Fibroblast of lung (primary cell): ENCODE measurements around the gene PPP3R1. TPM values are rescaled to one million over a fixed set of nuclear protein-coding genes. Genes with fewer than 3 reads are reported as not detected.

Experiments used
- DNase-seq, 2 donors: peaks; one replicate each; pipeline versions ENCODE4 v3.0.0 to v3.0.0-alpha.2; 2010; ENCODE audit warnings: low read depth in 2 of 2
- H2AFZ ChIP-seq: 2 replicates; pipeline ENCODE4 v1.5.1; 2012; ENCODE audit warnings: low read length, control low read depth, inconsistent platforms
- H3K27ac ChIP-seq: 2 replicates; pipeline ENCODE4 v1.5.1; 2011; ENCODE audit warnings: low read length, control low read depth; ENCODE audit not compliant: insufficient read depth
- H3K27me3 ChIP-seq: 2 replicates; pipeline ENCODE4 v1.5.1; 2011; ENCODE audit warnings: mild to moderate bottlenecking, low read length; ENCODE audit not compliant: control insufficient read depth, insufficient read depth
- H3K36me3 ChIP-seq: 2 replicates; pipeline ENCODE4 v1.5.1; 2011; ENCODE audit warnings: low read length; ENCODE audit not compliant: control insufficient read depth, insufficient read depth
- H3K4me1 ChIP-seq: 2 replicates; pipeline ENCODE4 v1.5.1; 2011; ENCODE audit warnings: low read length; ENCODE audit not compliant: control insufficient read depth, insufficient read depth; ENCODE audit errors: extremely low read depth
- H3K4me2 ChIP-seq: 2 replicates; pipeline ENCODE4 v1.5.1; 2011; ENCODE audit warnings: low read length, control low read depth; ENCODE audit not compliant: insufficient read depth; ENCODE audit errors: extremely low read depth
- H3K4me3 ChIP-seq, 4 experiments: fragments of 200-600 bp in 1 of 4; sonication (generic) in 1 of 4; replicated peaks in 1 of 4; 2 replicates each; pipeline ENCODE4 v1.5.1; 2011 to 2016; ENCODE audit warnings: low read length in 4 of 4, low read depth in 3 of 4, mild to moderate bottlenecking in 3 of 4, control low read depth in 2 of 4, inconsistent platforms in 1 of 4, mixed read lengths in 1 of 4; ENCODE audit not compliant: insufficient read depth in 1 of 4; ENCODE audit errors: control extremely low read depth in 1 of 4
- H3K79me2 ChIP-seq: 2 replicates; pipeline ENCODE4 v1.5.1; 2012; ENCODE audit warnings: mild to moderate bottlenecking, low read length, inconsistent platforms; ENCODE audit not compliant: control insufficient read depth, insufficient read depth
- H3K9ac ChIP-seq: 2 replicates; pipeline ENCODE4 v1.5.1; 2011; ENCODE audit warnings: mild to moderate bottlenecking, low read length, control low read depth; ENCODE audit not compliant: insufficient read depth
- H3K9me3 ChIP-seq: 2 replicates; pipeline ENCODE4 v1.5.1; 2012; ENCODE audit warnings: low read depth, low read length; ENCODE audit not compliant: control insufficient read depth, insufficient read depth
- H4K20me1 ChIP-seq: 2 replicates; pipeline ENCODE4 v1.5.1; 2011; ENCODE audit warnings: low read length; ENCODE audit not compliant: control insufficient read depth, insufficient read depth; ENCODE audit errors: extremely low read depth
- EZH2 ChIP-seq: IDR thresholded peaks from 2 replicates; pipeline ENCODE4 v1.5.1; 2012; ENCODE audit warnings: low read length, control low read depth, mild to moderate bottlenecking; ENCODE audit errors: missing control alignments
- polyA plus RNA-seq, 2 donors: library from polyadenylated mRNA; depleted of rRNA in 1 of 2; stranded (reverse) in 1 of 2; unstranded in 1 of 2; fragments of >200 nt; gene quantifications; 2 replicates each; pipeline ENCODE4 v1.2.1, GENCODE V29; 2011 to 2012; ENCODE audit warnings: missing spikeins in 1 of 2
- total RNA-seq: library from RNA; depleted of rRNA; stranded (reverse); fragments of >200 nt; gene quantifications from 2 replicates; pipeline ENCODE4 v1.2.1, GENCODE V29; 2014
- TF ChIP-seq, protein P1 (sequence below), 2 donors: IDR thresholded peaks in 1 of 2; conservative IDR thresholded peaks in 1 of 2; 1 replicate in 1 of 2; 2 replicates in 1 of 2; pipeline ENCODE4 v1.5.1; 2011 to 2012; ENCODE audit warnings: low read length in 2 of 2, control low read depth in 1 of 2, inconsistent platforms in 1 of 2, low read depth in 1 of 2, mild to moderate bottlenecking in 1 of 2

The PPP3R1 gene
- total and polyA plus RNA-seq, 2 donors (not counting 1 experiment from before 2014, with no cell fraction given), result 22.8 to 51.3 TPM

DNA sequence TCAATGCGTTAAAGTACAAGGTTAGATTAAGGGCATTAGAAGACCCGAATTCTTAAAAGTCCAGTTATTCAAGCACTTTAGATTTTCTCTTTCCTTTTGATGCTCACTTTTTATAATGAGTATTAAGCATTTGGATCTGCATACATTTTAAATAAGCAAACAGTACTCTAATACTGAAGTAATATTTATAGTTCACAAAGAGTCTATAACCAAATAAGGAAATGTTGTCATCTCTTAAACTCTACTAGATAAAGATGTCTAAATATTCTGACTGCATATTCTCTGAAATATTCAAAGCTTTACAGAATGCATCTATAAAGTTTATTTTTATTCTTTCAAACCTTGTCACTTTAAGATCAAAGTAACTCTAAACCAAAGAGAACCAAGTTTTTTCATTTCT is 25.5 kb downstream of the PPP3R1 start:
- Histone ChIP-seq H3K4me1 (peaks cover 3% of the 10 kb centered on the region), H3K9ac (no peak overlapping the region), H3K79me2 (peaks cover 96% of the 10 kb centered on the region), H3K4me3 (no peak overlapping the region), H3K4me2 (no peak overlapping the region), H3K9me3 (no peaks in the 10 kb centered on the region), H2AFZ (no peak overlapping the region), H3K27me3 (no peaks in the 10 kb centered on the region), H3K27ac (no peak overlapping the region), H3K36me3 (no peaks in the 10 kb centered on the region), H4K20me1 (no peaks in the 10 kb centered on the region)
- DNase-seq, result peak in 1 of 2 donors; percentile 41
- TF ChIP-seq, protein P1, sequence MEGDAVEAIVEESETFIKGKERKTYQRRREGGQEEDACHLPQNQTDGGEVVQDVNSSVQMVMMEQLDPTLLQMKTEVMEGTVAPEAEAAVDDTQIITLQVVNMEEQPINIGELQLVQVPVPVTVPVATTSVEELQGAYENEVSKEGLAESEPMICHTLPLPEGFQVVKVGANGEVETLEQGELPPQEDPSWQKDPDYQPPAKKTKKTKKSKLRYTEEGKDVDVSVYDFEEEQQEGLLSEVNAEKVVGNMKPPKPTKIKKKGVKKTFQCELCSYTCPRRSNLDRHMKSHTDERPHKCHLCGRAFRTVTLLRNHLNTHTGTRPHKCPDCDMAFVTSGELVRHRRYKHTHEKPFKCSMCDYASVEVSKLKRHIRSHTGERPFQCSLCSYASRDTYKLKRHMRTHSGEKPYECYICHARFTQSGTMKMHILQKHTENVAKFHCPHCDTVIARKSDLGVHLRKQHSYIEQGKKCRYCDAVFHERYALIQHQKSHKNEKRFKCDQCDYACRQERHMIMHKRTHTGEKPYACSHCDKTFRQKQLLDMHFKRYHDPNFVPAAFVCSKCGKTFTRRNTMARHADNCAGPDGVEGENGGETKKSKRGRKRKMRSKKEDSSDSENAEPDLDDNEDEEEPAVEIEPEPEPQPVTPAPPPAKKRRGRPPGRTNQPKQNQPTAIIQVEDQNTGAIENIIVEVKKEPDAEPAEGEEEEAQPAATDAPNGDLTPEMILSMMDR (conservative IDR thresholded peaks at IDR 0.05 in 1 of 2, IDR thresholded peaks at IDR 0.05 in 1 of 2; ENCODE audit: low read depth in 1 of 2, low read length in 2 of 2), result no peak
- no peak for TF ChIP-seq EZH2

DNA sequence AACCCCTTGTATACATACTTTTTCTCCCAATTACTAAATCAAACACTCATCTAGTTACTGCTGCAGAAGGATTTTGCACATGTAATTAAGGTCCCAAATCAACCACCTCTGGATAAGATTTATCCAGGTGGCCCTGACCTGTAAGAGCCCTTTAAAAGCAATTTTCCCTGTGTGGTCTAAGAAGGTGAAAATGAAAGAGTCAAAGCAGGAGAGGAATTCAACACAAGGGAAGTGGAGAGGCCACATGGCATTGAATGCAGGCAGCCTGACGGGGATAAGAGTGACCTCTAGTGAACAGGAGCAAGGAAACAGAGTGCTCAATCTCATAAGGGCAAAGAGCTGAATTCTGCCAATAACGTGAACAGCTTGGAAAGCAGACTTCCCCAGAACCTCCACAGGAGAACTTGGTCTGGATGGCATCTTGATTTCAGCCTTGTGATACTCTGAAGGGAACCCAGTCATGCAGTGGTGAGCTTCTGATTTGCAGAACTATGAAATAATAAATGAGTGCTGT is 27.2 kb downstream of the PPP3R1 start:
- peak in 1 of 2 donors; percentile 39 for DNase-seq
- no peaks in the 10 kb centered on the region for H3K36me3 ChIP-seq
- TF ChIP-seq, protein P1 (conservative IDR thresholded peaks at IDR 0.05 in 1 of 2, IDR thresholded peaks at IDR 0.05 in 1 of 2; ENCODE audit: low read depth in 1 of 2, low read length in 2 of 2), result peak in 1 of 2 donors; percentile 37
- TF ChIP-seq EZH2, result no peak
- no peaks in the 10 kb centered on the region for H4K20me1 ChIP-seq
- H3K4me1 ChIP-seq, result peaks cover under 1% of the 10 kb centered on the region
- H3K27me3 ChIP-seq, result no peaks in the 10 kb centered on the region
- no peak overlapping the region for H3K4me3 ChIP-seq
- H3K9me3 ChIP-seq, result no peaks in the 10 kb centered on the region
- H3K79me2 ChIP-seq, result peaks cover 95% of the 10 kb centered on the region
- H2AFZ ChIP-seq, result no peak overlapping the region
- H3K27ac ChIP-seq, result peak overlapping the region; percentile 39
- no peak overlapping the region for H3K9ac ChIP-seq
- peak overlapping the region; percentile 38 for H3K4me2 ChIP-seq

DNA sequence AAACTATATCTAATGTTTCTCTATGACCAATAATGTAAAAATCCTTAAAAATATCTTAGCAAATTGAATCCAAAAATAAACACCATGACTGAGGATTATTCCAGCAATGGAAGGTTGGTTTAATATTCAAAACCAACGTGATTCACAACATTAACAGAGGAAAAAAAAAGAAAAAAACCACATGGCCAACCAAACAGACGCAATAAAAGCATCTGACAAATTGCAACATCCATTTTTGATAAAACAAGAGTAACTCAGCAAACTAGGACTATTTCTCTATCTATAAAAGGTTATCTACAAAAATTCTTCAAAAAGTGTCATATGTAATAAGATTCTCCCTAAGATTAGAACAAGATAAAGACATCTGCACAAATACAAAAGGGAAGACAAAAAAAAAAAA is 28.9 kb downstream of the PPP3R1 start:
- Histone ChIP-seq H3K4me2 (no peak overlapping the region), H3K4me1 (no peaks in the 10 kb centered on the region), H4K20me1 (no peaks in the 10 kb centered on the region), H3K79me2 (peaks cover 95% of the 10 kb centered on the region), H3K4me3 (no peak overlapping the region), H3K9ac (no peak overlapping the region), H2AFZ (no peak overlapping the region), H3K36me3 (no peaks in the 10 kb centered on the region), H3K27ac (no peak overlapping the region), H3K27me3 (no peaks in the 10 kb centered on the region), H3K9me3 (no peaks in the 10 kb centered on the region)
- DNase-seq, result peak in 1 of 2 donors; percentile 22
- TF ChIP-seq, protein P1 (conservative IDR thresholded peaks at IDR 0.05 in 1 of 2, IDR thresholded peaks at IDR 0.05 in 1 of 2; ENCODE audit: low read depth in 1 of 2, low read length in 2 of 2), result no peak
- no peak for TF ChIP-seq EZH2
